HCEC 1CT (cell line): ENCODE data around the gene RNF183.
"Not testable (repeated sequence)": the region's sequence is repeated elsewhere in the genome, so short reads cannot be mapped to it uniquely, and the experiment has no call there.

Experiments
- DNase-seq: peaks from one replicate; pipeline ENCODE4 v3.0.0-alpha.2; 2017

RNF183 gene

DNA sequence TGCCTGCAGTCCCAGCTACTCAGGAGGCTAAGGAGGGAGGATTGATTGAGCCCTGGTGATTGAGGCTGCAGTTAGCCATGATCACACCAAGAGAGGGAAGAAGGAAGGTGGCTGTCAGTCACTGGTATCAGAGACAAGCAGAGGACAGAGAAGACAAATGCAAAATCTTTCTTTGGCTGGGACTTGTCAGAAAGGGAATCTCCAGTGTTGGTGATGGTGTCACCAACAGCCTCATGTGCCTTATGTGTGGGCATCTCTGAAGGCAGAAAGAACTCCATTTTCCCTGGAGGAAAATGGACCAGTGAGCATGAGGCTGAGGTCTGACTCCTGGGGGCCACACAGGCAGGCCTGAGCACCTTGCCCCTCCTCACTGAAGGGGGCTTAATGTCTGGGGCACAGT, 12.1 kb upstream of the RNF183 start:
- DNase-seq, result no peak

DNA sequence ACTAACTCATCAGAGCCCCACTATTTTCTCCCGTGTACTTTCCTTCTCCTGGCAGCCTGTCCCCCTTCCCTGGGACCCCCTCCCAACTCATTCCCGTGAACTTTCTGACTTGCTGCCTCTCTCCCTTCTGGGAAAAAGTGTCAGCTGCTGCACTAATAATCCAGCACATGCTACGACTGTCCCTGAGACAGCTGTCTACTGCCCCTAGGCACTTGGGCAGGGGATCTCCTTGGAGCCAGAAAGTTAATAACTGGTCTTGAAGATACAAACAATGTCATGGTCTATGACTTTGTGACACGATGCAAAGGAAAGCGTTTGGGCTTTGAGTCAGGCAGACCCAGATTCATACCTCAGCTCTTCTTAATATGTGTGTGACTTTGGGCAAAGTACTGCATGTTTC, 10.1 kb upstream of the RNF183 start:
- DNase-seq, result no peak

DNA sequence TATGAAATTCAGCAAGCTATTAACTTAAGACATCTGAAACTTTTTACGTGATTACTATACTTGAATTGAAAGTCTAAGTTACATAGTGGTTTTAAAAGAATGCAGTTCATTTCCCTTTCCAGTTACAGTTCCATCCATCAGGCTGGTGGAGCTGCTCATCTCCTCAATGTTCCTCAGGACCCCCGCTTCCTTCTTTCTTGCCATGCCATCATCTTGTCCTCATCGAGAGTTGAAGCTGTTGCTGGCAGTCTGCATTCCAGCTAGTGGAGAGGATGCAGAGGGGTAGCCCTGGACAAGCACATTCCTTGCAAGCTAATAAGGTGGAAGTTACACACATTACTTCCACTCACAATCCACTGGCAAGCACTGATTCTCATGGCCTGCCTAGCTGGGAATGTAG, 8.8 kb upstream of the RNF183 start:
- DNase-seq, result no peak

DNA sequence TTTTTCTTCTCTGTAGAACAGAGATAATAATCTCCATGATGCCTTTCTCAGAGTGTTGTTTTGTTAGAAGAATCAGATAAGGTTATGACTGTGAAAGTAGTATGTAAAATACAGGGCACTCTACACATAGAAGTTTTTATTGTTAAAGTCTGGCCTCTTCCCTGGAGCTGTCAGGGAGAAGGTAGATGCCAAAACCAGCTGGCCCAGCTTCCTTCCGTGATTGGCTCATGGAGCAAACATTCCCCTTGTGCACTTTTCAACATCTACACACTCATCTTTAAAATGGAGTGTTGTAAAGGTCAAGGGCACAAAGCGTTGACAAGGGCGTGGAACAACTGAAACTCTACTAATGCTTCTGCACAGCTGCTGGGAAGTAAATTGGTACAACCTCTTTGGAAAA, 7.4 kb upstream of the RNF183 start:
- DNase-seq, result no peak

DNA sequence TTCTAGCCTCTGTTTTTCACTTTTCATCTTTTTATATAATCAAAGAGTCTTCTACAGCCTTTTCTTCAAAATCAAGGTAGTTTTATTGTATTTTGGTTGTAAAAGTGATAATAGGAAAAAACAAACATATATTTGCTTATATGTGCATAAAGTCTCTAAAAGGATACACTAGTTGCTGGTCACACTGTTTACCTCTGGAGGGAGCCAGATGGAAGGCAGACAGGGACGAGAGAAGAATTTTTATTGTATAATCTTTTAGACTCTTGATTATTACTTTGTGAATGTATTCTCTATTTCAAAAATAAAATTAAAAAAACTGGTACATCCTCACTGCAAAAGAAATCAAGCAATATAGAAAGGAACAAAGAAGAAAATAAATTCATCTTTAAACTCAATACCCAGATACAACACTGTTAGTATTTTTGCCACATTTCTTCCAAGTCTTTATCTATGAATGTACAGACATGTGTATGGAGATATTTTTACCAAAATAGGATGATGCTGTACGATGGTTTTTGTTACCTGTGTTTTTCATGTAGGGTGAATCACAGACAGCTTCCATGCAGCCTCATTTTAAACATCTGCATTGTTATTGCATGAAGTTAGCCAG, 6.1 kb upstream of the RNF183 start:
- DNase-seq, result peak; percentile 50

DNA sequence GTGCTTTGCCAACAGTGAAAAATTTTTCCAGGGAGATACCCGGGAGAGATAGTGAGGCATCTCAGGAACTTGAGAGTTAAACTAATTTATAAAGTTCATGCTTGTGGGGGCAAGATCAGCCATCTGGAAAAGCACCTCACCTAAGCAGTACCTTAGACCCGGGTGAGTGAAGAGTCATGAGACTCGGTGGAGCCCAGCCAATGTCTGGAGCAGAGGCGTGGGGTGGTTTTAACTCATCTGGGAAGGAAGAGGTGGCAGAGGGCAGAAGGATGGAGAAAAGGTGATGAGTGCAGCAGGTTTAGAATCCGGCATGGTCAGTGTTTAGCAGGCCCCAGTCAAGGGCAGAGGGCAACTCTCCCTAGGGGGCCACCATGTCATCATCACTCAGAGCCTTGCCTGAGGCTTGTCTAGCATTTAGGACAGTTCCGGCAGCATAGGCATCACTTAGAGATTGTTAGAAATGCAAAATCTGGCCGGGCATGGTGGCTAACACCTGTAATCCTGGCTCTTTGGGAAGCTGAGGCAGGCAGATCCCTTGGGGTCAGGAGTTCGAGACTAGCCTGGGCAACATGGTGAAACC, 4.3 kb upstream of the RNF183 start:
- no peak for DNase-seq

DNA sequence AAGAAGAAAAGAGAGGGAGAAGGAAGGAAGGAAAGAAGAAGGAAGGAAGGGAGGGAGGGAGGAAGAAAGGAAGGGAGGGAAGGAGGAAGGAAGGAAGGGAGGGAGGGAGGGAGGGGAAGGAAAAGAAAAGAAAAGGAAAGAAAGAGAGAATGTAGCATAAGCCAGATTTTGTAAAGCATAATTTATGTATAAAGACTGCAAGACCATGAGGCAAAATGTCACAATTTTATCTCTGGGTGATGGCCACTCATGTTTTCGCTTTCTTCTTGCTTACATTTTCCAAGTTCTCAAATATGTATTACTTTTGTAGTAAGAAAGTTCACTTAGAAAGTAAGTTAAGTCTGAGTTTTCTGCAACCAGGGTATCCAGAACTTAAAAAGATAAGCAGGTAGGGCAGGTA, 3.4 kb upstream of the RNF183 start:
- no peak for DNase-seq

DNA sequence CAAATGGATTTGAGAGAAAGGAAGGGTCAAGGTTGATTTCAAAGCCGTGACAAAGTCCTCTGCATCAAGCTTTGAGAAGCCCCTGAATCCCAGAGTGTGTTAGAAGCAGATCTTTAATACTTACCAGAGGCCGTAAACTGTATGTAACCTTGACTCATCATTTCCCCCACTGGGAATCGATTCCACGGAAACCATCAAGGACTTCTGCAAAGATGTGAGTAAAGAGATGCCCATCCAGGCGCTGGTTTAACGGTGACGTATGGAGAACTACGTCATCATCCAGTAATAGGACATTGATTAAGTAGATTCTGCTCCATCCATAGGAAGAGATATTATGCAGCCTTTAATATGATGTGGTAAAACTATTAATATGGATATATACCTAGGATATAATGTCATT, 1.6 kb downstream of the RNF183 start:
- DNase-seq, result no peak

DNA sequence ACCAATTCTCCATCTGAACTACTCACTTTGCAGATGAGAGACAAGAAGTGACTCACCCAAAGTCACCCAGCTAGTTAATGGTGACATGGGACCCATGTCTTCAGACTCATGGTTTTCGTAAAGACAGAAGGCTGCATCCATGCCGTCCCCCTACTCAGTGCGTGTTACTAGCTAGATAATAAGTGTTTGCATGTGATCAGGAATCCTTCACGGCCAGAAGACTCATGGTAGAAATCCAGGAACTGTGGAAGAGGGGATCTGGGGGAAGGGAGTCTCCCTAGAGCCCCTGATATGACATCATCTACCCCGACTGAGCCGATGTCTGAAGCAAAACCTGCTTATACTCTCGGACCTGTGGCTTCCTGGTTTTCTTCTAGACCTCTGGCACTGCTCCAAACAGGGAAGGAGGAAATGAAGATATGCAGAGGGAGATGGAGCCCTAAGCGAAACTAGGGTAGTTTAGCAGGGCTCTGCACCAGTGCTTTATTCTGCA, 3.3 kb downstream of the RNF183 start:
- DNase-seq, result no peak

DNA sequence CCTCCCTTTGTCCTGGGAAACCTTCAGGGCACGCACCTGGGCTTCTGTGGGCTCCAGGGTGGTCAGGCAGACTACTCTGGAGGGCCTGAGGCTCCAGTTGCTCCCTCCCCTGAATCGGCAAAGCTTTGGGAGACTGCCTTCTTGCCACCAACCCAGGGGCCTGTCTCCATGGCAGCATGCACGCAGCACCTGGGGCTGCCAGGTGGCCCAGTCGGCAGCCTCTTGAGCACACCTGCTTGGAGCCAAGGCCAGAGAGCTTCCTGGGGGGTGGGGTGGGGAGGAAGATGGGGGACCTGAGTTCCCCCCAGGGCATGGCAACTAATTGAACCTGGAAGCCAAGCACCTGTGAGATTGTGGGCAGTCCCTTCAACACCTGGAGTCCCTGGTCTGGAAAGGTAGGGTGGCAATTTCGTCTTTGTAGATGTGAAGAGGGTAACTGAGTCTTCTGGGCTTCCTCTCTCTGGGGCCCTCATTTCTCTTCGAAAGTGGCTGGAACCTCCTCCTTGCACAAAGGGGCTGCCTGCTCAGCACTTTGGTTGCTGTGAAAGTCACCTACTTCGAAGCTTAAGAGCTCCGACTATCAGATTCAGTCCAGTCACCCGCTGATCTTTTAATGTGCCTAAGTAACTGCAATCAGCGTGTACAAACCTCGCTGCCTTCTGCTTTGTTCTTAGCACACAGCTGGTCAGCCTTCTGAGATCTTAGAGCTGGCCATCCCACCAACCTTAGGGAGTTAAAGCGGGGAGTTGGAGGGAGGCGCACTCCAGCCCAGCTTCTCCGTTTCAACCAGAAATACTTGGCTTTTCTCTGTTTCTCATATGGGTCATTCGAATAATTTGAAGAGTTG, 4.0 kb downstream of the RNF183 start:
- DNase-seq, result no peak

DNA sequence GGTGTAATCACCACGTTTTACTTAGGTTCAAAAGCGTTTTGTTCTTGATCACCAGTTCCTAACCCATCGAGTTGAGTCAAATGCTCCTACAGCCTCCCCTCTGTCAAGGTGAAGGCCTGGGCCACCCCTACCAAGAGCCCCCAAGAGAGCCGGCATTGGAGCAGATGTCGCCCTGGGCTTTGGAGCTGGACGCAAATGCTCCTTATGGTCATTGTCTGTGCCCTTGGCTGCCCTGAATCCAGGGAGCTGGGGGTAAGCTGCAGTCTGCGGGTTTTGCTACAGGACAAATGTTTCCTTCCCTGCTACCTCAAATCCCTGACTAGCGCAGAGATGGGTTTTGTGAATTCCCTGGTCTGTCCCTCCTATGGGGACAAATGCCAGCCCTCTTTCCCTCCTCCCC, 4.9 kb downstream of the RNF183 start:
- DNase-seq, result no peak

DNA sequence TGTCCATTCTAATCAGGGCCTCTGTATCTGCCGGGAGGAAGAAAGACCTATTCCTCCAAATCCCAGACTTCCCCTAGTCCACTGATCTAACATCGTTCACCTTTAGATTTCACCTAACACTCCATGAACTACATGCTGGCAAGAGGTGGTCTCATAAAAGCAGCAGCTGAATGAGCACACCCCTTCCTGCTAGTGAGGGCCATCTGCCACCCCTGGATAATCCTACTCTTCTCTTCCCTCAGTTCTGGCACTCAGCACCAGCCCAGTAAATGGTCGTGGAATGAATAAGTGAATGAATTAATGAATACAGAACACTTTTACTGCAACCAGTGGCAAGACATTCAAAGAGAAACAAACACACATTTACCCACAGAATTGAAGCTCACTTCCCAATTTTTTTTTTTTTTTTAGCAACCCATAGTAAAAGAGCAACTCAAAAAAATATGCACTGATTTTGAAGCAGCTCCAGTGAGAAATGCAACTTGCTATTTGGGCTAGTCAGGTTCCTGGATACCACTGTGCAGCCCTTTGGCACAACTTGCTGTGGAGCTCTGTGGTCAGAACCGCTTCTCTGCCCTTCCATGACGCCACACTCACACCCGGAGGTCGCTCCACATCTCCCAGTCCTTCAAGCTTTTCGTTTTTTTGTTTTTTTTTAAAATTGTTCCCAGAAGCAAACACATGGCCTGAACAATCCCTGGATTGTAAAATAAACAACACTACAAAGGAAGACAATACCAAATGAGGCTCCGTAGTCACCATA, 6.2 kb downstream of the RNF183 start:
- DNase-seq, result no peak

DNA sequence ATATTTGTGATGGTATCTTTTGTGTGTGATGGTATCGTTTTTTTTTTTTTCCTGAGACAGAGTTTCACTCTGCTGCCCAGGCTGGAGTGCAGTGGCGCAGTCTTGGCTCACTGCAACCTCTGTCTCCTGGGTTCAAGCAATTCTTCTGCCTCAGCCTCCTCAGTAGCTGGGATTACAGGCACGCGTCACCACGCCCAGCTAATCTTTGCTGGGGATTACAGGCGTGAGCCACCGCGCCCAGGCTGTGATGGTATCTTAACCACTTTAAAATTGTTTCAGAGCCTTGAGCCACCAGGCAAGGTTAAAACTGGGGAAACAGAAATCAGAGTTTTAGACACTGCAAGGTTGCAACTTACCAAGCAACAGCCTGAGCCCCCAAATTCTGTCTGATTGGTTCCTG, 6.9 kb downstream of the RNF183 start:
- not testable (repeated sequence) for DNase-seq

DNA sequence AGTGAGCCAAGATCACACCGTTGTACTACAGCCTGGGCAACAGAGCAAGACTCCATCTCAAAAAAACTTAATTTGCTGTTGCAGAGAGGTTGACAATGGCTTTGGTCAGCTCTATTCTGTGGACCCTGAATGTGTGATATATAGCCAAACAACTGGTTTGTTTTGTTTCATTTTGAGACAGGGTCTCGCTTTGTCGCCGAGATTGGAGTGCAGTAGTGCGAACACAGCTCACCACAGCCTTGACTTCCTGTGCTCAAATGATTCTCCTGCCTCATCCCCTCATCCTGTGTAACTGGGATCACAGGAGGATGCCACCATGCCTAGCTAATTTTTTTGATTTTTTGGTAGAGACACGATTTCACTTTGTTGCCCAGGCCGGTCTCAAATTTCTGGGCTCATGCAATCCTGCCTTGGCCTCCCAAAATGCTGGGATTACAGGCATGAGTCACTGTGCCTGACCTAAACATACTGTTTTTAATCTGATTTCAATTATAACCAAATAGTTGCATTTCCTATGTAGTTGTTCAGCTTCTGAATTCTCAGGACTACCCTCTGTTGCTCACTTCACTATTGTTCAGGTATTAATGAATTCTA, 9.8 kb downstream of the RNF183 start:
- DNase-seq, result peak; percentile 34

DNA sequence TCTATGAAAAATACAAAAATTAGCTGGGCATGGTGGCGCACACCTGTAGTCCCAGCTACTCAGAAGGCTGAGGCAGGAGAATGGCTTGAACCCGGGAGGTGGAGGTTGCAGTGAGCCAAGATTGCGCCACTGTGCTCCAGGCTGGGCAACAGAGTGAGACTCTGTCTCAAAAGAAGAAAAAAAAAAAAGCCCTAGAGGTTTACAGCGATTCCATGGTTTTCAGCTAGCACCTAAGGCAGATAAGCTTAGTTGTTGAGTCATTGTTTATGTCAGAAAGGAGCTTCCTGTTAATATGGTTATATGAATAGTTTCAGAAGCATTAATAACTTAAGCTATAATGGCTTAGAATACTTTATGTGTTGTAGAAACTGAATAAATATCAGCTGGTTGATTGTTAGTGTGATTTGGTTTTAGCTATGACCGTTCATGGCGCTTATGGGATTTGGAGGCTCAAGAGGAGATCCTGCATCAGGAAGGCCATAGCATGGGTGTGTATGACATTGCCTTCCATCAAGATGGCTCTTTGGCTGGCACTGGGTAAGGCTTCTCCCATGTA, 13.0 kb downstream of the RNF183 start:
- DNase-seq, result peak; percentile 5

DNA sequence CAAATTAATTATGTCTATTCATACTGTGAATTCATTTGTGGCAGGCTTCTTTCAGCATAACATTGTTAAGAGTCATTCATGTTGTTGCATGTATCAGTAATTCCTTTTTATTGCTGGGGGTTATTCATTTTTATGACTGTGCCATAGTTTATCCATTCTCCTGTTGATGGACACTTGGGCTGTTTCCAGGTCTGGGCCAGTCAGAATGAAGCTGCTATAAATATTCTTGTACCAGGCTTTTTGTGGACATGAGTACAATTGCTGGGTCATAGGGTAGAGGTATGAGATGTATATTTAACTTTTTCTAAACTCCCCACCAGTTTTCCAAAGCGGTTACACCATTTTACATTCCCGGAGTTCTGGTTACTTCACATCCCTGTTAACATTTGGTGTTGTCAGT, 14.1 kb downstream of the RNF183 start:
- peak; percentile 5 for DNase-seq

DNA sequence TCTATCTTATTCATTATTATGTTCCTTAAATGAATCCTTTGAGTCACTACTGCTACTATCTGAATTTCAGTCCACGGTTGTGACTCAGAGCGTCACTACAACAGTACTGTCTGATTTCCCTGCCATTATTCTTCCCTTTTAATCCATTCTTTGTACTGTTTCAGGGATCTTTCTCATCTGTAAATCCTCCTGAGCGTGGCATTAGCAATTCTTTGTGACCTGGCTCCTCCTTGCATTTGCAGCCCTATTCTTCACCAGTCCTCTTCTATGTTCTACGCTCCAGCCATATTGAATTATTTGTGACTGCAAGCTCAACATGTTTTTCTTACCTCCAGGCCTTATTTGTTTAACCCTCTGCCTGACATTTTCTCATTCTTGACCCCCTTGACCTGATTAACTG, 21.8 kb downstream of the RNF183 start:
- DNase-seq, result no peak

DNA sequence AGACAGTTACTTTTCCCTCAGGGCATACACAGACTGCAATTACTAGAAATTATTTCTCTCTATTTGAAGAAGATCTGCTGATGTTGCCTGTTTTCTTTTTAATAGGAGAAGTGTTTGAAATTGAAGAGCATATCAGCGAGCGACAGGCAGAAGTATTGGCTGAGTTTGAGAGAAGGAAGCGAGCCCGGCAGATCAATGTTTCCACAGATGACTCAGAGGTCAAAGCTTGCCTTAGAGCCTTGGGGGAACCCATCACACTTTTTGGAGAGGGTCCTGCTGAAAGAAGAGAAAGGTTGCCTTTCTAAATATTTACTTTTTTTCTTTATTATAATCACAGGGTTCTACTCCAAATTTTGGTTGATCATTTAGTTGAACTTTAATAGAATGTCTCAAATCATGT, 24.3 kb downstream of the RNF183 start:
- DNase-seq, result no peak

DNA sequence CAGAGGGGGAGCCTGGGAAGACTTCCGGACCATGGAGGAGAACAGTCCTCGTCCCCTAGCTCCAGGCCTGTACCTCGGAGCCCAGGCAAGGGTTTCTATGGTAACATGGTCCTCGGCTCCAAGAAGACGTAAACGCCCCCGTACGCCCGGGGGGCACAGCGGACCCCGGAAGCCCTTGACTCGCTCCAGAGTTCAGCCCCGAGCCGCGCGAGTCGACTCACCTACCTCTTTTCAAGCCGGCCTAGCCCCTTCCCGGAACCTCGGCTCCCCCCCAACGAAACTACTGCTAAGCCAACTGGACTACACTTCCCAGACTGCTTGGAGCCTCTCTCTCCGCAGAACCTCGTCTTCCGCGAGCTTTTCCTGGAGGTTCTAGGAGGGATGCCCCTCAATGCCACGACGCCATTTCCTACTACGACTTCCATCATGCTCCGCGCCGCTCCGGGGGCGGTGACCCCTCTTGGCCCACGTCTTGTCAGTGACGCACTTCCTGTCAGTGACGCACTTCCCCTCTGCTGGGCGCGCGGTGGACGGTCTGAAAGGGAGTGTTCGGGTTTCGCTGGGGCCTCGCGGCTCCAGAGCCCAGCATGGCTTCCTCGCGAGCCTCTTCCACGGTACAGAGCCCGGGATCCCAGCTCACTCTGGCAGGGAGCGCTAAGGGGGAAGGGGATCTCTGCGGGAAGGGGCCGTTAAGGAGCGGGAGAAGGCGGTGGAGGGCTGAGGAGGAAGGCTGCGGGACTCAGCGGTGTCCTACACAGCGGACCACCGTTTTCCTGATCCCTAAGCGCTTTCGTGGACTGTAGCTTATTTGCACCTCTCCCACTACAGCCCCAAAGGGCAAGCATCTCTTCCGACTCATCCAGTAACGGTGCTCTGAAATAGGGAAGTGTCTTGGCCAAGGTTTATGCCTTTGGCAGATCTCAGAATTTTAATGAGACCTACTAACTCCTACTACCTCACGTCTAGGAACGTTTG, 27.7 kb downstream of the RNF183 start, which contains the start of the genes CDC26 and PRPF4:
Gene CDC26 (minus strand): TSS at position 416 of the 975 bp plus-strand sequence. CDS start 3,065 bp downstream, outside the sequence.
Gene PRPF4 (plus strand): TSS at position 502 of the 975 bp plus-strand sequence. CDS start 86 bp downstream, at position 588.
- peak; percentile 99 for DNase-seq

DNA sequence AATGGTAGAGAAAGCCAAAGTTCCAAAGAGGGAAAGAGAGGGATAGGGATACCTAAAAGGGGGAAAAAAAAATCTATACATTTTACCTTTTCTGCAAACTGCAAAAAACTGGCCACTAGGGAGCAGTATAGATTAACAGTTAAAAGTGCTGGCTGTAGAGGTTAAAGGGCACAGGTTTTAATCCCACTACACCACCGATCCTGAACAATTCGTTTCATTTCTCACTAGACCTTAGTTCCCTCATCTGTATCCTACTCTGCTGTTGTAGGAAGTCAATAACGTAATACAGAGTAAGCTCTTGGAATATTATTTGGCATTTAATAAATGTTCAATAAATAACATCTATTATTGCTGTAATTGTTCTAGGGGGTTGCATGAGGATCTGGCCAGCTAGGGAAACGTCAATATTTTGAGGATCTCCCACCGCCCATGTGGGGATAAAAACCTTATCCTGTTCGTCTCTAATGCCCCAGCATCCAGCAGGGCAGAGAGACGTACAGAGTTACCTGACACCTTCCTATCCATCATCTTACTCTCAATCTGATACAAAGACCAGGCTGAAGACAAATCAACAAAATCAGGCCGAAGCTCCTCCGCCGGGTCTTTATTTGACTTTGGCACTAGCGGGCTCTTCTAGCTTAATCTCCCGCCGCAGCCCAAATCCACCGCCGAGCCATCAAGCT, 28.6 kb downstream of the RNF183 start:
- DNase-seq, result peak; percentile 57
